ENCODE measurements around the gene DLG4.

The DLG4 gene

DNA sequence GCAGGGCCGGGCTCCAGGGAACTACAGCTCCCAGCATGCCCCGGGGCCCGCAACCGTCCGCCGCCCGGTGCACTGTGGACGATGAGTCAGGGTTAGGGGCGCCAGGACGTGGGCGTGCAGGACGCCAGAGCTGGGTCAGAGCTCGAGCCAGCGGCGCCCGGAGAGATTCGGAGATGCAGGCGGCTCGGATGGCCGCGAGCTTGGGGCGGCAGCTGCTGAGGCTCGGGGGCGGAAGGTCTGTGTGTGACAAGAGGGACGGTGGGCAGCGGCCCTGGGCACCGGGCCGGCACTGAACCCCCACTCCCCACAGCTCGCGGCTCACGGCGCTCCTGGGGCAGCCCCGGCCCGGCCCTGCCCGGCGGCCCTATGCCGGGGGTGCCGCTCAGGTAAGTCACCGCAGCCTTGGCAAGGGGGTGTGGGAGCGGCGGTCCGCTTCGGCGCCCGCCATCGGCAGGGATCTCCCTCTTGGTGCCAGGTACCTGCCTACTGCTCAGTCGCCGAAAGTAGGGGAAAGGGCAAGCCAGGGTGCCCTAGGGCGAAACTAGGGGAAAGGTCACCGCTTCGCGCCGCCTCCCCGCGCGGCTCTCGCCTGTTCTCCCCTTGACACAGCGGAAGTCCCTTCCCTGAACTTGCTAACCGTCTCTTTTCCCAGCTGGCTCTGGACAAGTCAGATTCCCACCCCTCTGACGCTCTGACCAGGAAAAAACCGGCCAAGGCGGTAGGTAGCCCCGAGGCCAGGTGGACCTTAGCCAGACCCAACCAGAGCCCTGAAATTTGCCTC lies at the start of gene DLG4, which contains the start of gene ACADVL:
Gene DLG4, minus strand, starts transcription at position 25 of the 781 bp plus-strand sequence.
Gene ACADVL, plus strand, starts transcription at position 127 of the 781 bp plus-strand sequence. Its CDS starts 47 bp downstream, at position 174.
- DNase-seq (ENCODE audit: low read depth), result peak; percentile 83

- DNase-seq (ENCODE audit: low read depth), result no peak
Observed at GRCh38 chr17:7266784-7267183, 47.1 kb upstream of the DLG4 start.

DNA sequence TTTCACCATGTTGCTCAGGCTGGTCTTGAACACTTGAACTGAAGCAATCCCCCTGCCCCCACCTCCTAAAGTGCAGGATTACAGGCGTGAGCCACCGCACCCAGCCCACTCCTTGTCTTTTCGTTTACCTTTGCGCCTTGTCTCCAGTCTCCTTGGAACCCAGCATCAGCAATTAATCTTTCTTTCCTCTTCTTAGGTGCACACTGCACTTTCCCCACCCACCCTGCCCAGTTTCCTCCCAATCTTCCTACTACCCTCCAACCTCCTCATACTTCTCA lies 44.1 kb upstream of the DLG4 start:
- DNase-seq (ENCODE audit: low read depth), result no peak

DNA sequence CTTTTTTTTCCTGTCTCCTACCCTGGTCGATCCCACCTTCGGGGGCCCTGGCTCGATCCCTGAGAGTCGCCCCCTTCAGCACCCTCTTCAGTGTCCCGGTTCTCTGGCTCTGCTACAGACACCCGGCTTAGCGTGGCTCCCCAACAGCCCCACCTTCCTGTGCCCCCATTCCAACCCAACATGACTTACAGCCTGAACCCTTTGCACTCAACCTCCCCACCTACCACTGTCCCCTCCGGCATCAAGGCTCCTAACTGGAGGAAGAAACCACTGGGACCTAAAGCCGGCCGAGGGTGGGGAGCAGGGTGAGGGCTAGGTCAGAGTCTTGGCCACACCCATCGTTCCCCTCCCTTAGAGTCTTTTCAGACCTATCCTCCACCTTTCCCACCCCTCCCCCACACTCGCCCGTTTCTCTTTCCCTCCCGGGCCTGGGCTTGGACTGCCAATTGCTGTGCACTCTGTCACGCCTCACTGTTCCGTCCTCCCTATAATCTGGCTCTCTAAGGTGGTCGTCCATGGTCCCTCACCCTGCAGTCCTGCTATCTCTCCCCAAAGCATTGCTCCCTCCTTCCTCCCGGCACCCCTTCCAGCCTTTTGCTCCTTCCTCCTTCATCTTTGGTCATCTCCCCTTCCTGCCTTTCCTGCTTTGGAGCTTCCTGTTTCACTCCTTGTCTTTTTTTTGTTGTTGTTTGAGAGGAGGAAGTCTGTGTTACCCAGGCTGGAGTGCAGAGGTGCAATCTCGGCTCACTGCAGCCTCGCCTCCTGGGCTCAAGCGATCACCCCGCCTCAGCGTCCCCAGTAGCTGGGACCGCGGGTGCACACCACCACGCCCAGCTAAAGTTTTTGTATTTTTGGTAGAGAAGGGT lies 43.5 kb upstream of the DLG4 start:
- no peak for DNase-seq (ENCODE audit: low read depth)

GRCh38 chr17:7262192-7262934 lies 42.7 kb upstream of the DLG4 start, which contains the start of gene CLDN7:
TSS of gene CLDN7 (minus strand) at chr17:7262478. CDS start at chr17:7262043, 435 bp downstream.
- no peak for DNase-seq (ENCODE audit: low read depth)

- DNase-seq (ENCODE audit: low read depth), result no peak
Observed at GRCh38 chr17:7261379-7262191, 41.9 kb upstream of the DLG4 start.

DNA sequence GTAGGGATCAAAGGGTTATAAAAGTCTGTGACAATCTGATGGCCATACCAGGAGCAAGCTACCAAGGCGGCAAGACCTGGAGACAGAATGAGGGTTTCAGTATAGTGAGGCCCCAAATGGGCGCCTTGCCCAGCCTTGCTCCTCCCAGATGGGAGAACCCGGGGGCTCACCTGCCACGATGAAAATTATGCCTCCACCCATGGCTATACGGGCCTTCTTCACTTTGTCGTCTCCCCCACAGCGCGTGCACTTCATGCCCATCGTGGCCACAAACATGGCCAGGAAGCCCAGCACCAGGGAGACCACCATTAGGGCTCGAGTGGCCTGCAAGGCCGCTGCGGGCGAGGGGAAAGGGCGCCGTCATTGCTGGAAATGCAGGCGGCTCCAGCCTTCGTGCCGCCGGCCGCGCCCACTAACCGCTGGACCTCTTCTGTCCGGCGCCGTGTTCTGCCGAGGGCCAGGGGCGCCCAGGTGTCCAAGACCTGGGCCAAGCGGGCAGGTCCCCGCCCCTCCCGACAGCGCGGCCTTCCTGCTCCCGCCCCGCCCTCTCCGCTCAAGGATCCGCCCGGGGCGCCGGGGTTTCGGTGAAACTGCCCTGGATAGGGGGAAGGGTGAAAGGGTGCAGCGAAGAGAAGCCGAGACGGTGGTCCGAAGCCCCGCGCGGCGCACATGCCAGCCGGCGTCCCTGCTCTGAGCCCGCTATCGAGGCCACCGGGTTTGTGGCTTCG lies 41.2 kb upstream of the DLG4 start:
- no peak for DNase-seq (ENCODE audit: low read depth)

DNA sequence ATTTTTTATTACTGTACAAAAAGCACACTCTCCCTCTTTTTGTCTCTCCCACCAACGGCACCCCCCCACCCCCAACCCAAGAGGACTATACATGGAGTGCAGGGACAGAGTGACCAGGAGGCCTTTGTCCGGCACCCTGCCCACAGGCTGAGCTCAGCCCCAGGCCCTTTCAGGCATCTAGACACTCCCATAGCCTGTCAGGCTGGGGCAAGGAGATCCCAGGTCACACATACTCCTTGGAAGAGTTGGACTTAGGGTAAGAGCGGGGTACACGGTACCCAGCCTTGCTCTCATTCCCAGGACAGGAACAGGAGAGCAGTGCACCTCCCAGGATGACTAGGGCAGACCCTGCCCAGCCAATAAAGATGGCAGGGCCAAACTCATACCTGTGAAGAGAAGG lies 40.5 kb upstream of the DLG4 start:
- DNase-seq (ENCODE audit: low read depth), result no peak

- no peak for DNase-seq (ENCODE audit: low read depth)
Observed at GRCh38 chr17:7259555-7259889, 39.9 kb upstream of the DLG4 start.

DNA sequence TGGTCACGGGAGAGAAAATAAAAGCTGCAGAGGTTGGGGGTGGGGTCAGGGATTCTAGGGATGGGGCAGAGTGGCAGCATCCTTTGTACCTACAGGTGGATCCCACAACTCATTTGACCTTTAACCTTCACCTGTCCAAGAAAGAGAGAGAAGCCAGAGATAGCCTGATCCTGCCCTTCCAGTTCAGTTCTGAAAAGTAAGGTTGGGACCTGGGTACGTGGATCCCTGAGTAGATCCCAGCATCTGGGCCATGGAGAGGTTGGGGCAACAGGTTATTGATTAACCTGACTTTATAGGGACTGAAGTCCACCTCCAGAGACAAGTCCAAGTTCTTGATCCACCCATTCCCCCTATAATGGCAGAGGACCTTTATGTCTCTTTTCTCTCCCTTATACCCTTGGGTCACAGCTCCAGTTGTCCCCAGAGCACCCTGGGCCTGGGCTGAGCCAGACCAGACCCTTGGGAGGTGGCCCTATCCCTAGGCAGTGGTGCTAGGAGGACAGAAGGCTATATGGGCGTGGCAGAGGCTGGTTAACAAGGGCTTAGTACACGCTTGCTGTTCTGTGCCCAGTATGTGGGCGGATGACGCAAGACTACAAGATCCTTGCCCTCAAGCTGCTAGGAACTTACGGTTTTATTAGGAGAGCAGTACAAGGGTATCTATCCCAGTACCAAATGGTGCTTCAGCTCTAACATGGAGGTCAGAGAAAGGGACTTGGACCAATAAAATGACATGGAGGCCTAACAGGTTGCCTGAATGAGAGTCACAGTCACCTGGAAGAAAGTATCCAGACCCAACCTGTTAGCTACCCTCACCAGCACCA lies 39.3 kb upstream of the DLG4 start:
- DNase-seq (ENCODE audit: low read depth), result no peak

DNA sequence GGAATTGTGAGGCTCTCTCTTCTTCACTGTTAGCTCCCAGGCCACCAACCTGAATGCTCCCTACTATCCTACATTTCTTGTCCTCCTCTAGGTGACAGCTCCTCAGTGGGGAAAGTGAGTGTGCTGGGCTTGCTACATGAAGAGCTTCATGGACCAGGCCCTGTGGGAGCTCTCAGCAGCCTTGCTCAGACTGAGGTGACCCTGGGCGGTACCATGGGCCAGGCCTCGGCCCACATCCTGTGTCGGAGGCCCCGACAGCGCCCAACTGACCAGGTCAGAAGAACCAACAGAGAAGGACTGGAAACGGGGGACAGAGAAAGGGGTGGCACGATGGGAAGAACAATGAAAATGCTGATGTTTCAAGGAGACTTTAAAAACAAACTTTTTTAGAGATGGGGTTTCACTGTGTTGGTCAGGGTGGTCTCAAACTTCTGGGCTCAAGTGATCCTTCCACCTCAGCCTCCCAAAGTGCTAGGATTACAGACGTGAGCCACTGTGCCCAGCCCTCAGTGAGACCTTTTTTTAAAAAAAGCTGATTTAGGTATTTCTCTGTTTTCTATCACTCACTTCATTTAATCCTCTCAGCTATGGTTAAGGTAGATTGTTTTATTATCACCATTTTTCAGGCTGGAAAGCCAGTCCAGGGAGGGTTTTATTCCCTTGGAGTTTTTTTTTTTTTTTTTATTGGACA lies 37.3 kb upstream of the DLG4 start:
- DNase-seq (ENCODE audit: low read depth), result no peak

GRCh38 chr17:7254511-7254910 lies 34.9 kb upstream of the DLG4 start:
- no peak for DNase-seq (ENCODE audit: low read depth)

GRCh38 chr17:7253082-7253481 lies 33.4 kb upstream of the DLG4 start:
- DNase-seq (ENCODE audit: low read depth), result no peak

- DNase-seq (ENCODE audit: low read depth), result peak; percentile 86
Observed at GRCh38 chr17:7252176-7253043, 32.8 kb upstream of the DLG4 start, which contains the start of gene ELP5. TSS of gene ELP5 (plus strand) at chr17:7252215. CDS start at chr17:7252551, 336 bp downstream.

GRCh38 chr17:7251661-7252175 lies 32.1 kb upstream of the DLG4 start, which contains the start of gene CTDNEP1:
TSS of gene CTDNEP1 (minus strand) at chr17:7251734. CDS start at chr17:7251296, 438 bp downstream.
- DNase-seq (ENCODE audit: low read depth), result peak; percentile 97

DNA sequence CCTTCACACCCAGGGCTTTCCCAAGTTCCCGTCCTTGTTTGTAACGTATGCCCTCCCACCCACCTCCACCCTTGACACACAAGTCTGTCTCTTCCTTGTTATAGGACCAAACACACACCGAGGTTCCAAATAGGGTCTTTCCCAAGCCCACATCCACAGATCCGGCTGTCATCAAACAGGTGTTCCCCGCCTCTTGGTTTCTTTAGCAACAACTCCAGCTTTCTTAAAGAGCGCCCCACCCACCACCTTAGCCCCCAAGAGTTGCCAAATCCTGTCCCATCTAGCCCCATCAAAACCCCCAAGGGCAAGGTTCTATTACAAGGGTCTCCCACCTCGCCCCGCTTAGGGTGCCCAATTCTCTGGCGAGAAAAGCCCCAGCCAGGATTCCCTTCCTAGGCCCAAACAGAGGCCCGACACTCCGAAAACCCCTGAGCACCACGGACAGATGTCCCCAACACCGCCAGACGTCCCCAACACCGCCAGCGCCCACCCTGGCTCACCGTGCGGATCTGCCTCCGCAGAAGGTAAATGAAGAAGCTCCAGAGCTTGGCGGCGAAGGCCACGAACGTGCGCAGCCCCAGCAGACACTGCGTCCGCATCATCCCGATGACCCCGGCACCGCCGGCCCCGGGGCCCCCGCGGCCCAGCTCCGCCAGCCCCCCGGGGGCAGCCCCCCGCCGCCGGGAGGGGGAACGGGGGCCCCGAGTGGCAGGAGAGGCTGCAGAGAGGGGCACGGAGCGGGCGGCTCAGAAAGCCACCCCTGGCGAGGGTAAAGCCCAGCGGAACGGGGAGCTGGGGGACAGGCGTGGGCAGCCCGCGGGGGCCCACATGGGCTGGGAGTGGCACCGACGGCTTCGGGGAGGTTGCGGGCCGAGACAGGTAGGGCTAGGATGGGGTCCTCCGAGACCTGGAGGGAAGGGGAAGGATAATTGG lies 31.3 kb upstream of the DLG4 start:
- DNase-seq (ENCODE audit: low read depth), result no peak

DNA sequence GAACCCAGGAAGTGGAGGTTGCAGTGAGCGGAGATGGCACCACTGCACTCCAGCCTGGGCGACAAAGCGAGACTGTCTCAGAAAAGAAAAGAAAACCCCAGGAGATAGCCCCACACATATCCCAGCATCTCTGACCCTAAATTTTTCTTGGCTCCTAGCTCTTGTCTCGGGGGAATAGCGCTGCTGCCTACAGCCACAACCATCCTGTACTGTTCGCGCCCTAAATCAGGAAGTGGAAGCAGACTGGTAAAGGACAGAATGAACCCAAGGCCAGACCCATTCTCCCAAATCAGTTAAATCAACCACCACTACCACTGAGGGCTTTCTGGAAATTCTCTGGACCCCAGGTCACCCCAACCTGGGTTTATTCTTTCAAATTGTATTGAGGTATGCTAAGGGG lies 30.2 kb upstream of the DLG4 start:
- no peak for DNase-seq (ENCODE audit: low read depth)

Measured in activated T-cell treated with anti-CD3 and anti-CD28 coated beads for 48 hours (primary cell).